NCI-H2196 treated with DMSO at 0.1 percent for 48 hours (cell line): Measurements from ENCODE around the gene TXNDC17.
"Not testable (repeated sequence)": the region's sequence is repeated elsewhere in the genome, so short reads cannot be mapped to it uniquely, and the experiment has no call there.

Source experiments
- DNase-seq: peaks from one replicate; lab custom pipeline; 2025; ENCODE audit not compliant: unreplicated experiment; lab: John Stamatoyannopoulos, UW

TXNDC17 gene

GRCh38 chr17:6640536-6641246, at the start of gene TXNDC17, which contains the start of gene KIAA0753:
Gene TXNDC17, plus strand, starts transcription at chr17:6641060. Its CDS starts 23 bp downstream, at chr17:6641083.
Gene KIAA0753, minus strand, starts transcription at chr17:6640711. Its CDS starts 5,608 bp downstream, at chr17:6635103.
- DNase-seq = peak; percentile 62

DNA sequence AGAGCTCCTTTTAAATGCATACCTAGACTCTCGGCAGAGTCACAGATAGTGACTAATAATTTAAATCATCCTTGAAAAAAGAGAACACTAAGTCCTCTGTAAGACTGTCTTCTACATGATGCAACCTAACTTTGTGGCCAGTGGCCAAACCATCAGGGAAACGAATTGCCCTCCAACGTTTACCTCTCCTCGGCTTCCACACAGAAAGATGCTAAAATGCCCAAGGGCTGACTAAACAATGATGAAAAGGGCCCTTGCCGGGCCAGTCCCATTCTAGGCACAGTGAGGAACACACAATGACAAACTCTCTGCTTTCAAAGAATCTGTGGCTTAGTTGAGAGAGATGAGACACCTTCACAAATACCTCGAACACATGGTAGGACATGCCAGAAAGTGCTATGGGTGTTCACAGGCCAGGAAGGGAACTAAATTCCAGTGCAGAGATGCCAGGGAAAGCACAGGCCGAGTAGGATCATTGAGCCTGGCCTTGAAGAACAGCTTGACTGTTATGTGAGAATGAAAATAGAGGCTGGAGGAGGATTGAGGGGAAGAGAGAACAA, 49.2 kb upstream of the TXNDC17 start:
- DNase-seq = no peak

DNA sequence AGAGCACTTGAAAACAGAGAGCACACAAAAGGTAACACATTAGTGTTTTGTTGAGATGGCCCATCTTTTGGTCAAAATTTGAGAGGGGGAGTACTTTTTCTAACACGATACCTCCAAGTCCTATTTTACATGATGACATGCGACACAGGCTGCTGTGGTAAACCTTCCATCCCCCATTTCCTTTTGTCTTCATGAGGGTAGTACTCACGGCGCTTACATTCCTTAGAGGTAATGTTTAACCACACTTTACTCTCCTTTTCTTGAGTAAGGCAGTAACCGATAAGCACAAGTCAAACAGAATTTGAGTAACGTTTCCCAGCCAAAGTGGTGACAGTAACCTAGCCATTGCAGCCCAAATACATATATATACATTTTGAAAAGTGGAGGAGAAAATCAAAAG, 48.7 kb upstream of the TXNDC17 start:
- no peak for DNase-seq

DNA sequence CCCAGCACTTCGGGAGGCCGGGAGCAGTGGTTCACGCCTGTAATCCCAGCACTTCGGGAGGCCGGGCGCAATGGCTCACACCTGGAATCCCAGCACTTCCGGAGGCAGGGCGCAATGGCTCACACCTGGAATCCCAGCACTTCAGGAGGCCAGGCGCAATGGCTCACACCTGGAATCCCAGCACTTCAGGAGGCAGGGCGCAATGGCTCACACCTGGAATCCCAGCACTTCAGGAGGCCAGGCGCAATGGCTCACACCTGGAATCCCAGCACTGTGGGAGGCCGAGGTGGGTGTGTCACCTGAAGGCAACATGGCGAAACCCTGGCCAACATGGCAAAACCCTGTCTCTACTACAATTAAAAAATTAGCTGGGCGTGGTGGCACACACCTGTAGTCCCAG, 47.5 kb upstream of the TXNDC17 start:
- not testable (repeated sequence) for DNase-seq

DNA sequence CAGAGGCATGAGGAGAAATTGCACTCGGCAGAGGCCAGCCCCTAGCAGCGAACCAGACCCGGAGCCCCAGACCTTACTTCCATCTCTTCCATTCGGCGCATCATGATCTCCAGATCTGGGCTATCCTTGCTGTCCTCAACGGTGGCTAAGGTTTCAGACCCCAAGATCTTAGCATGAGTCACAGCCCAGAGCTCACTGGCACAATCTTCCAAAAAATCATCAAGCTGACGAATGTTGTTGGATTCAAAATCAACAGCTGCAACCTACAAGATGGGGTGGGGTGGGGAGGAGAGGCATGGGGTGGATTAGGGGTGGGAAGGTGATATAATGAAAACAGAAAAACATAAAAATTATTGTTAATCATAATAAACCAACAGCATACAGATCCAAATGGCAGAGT, 44.8 kb upstream of the TXNDC17 start:
- no peak for DNase-seq

DNA sequence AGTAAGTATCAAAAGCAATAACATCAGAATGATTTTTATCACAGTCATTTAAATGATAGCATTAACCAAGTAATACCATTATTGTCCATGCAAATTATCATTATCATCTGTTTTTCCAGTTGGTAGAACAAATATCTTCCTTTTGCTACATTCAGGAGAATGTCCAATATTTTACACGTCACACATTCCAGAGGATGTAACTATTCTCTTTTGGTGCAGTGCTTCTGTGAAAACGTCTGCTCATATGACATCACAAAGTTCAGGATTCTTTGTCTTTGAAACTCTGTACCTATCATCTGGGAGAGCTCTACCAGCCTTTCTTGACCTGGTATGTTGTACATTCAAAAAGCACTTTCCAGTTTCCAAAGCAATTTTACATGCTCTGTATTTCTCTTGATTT, 44.3 kb upstream of the TXNDC17 start:
- no peak for DNase-seq

DNA sequence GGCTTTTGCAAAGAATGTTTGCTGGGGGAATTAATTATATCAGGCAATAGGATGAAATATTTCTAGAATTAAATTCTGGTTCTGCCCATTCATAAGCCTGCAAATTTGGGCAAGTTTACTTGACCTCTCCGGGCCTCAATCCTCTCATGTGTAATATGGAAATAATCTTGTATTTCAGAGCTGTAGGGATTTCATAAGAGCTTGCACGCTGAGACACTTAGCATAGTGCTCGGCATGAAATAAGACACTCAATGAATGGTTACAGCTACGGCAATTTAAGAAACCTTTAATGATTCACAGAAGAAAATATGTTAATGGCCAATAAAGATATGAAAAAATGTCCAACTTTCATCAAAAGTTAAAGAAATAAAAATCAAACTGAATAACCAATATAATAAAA, 43.9 kb upstream of the TXNDC17 start:
- DNase-seq = no peak

GRCh38 chr17:6597727-6598126, 43.1 kb upstream of the TXNDC17 start:
- DNase-seq = no peak

GRCh38 chr17:6599364-6599763, 41.5 kb upstream of the TXNDC17 start:
- DNase-seq = no peak

DNA sequence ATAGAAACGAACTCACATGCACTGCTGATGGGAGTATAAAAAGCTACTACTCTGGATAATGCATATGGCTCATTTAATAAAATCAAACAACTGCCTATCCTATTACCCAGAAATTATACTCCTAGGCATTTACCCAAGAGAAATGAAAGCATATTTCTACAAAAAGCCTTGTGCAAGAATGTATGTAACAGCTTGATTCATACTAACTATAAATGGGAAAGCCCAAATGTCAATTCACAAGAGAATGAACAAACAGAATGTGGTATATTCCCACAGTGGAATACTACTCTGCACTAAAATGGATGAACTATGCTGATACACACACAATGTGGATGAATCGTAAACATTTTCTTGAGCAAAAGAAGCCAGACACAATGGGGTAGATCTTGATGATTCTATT, 38.7 kb upstream of the TXNDC17 start:
- no peak for DNase-seq

DNA sequence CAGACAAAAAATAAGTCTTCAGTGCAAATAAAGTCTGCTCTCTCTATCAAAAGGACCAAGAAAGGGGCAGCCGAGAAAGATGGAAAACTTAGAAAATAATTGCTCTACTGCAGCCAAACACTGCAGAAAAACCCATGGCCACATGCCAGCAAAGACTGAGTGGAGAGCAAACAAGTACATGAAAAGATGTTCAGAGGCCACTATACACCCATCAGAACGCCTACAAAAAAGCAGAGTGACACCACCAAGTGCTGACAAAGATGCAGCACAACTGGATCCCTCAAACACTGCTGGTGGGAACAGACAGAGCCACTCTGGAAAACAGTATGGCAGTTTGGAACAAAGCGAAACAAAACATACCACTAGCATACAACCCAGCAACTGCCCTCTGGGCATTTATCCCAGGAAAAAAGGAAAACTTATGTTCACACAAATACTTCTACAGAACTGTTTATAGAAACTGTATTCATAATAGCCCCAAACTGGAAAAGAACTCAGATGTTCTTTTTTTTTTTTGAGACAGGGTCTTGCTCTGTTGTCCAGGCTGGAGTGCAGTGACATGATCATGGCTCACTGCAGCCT, 37.0 kb upstream of the TXNDC17 start:
- DNase-seq = no peak

GRCh38 chr17:6605142-6605541, 35.7 kb upstream of the TXNDC17 start:
- DNase-seq = no peak

GRCh38 chr17:6608321-6608720, 32.5 kb upstream of the TXNDC17 start:
- no peak for DNase-seq

GRCh38 chr17:6610011-6610410, 30.8 kb upstream of the TXNDC17 start:
- DNase-seq = no peak

- no peak for DNase-seq
Measured at GRCh38 chr17:6611231-6611630, 29.6 kb upstream of the TXNDC17 start.

GRCh38 chr17:6623941-6624340, 16.9 kb upstream of the TXNDC17 start:
- DNase-seq = no peak

- no peak for DNase-seq
Measured at GRCh38 chr17:6626616-6627015, 14.2 kb upstream of the TXNDC17 start.

- no peak for DNase-seq
Measured at GRCh38 chr17:6627019-6627418, 13.8 kb upstream of the TXNDC17 start.

DNA sequence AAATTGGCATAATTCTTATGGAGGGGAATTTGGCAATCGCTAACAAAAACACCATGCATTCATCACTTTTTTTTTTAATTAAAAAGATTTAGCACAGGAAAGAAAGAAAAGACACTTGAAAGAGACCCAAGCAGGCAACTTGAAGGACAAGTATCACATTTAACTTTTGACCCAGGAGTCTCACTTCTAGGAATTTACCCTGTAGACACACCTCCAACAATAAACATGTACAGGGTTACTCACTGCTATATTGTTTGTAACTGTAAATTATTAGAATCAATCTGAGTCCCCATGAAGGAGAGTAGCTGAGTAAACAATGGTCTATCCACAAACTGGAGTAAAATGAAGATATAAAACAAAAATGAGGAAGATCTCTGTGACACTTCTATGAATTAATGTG, 10.5 kb upstream of the TXNDC17 start:
- DNase-seq = no peak

DNA sequence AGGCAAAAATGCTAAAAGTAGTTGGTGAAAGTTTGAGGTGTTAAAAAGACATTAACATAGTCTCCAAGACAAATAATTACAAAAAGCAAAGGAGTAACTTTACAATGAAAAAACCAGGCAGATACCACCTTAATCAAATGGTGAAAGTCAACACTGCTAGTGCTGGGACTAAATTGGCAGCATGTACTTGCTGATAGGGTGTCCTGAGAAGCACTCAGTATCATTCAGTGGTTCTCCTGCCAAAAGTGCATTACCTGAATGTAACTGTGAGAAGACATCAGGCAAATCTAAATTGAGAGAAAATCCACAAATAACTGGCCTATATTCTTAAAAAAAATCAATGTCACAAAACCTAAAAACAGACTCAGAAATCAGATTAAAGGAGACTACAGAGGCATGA, 8.3 kb upstream of the TXNDC17 start:
- DNase-seq = no peak

DNA sequence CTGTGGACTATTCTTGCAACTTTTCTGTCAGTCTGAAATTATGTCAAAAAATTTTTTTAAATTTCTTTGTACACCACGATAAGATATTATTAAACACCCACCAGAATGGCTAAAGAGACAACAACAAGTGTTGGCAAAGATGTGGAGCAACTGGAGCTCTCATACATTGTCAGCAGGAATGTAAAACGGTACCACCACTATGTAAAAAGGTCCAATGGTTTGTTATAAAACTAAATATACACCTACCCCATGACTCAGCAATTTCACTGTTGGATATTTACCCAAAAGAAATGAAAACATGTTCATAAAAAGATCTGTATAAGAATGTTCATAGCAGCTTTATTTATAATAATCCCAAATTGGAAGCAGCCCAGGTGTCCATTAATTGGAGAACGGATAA, 7.6 kb upstream of the TXNDC17 start:
- no peak for DNase-seq

GRCh38 chr17:6636105-6636504, 4.8 kb upstream of the TXNDC17 start:
- no peak for DNase-seq
